Measurements from ENCODE around the gene ADAMTS9. TPM values are rescaled to one million over a fixed set of nuclear protein-coding genes. Genes with fewer than 3 reads are reported as not detected.

Gene ADAMTS9
- total and polyA plus RNA-seq, 2 experiments from 2014 or later = 0.31 to 0.81 TPM

- H3K4me2 ChIP-seq = peak overlapping the region; percentile 34
- H3K9me3 Mint-ChIP-seq = no peaks in the 10 kb centered on the region
- H3K4me3 ChIP-seq = no peak overlapping the region
- DNase-seq (ENCODE audit: low spot score) (no peak), ATAC-seq (no peak)
- no peak overlapping the region for H3K4me3 Mint-ChIP-seq
- no peaks in the 10 kb centered on the region for H3K27me3 Mint-ChIP-seq (ENCODE audit: insufficient read depth, low read depth, poor library complexity)
- H3K9me2 ChIP-seq (ENCODE audit: insufficient read depth) = no peaks in the 10 kb centered on the region
- TF ChIP-seq POLR2AphosphoS5 (IDR thresholded peaks at IDR 0.05; ENCODE audit: low read depth) (no peak), STAT1 (IDR thresholded peaks at IDR 0.05; ENCODE audit: unreplicated experiment) (no peak), ZNF462 (CRISPR knock-in tag; IDR thresholded peaks at IDR 0.05) (no peak), NANOG (IDR thresholded peaks at IDR 0.05; ENCODE audit: borderline replicate concordance) (no peak), CTCF (conservative IDR thresholded peaks at IDR 0.05; ENCODE audit: low read depth in 2 of 2) (no peak), ETS1 (IDR thresholded peaks at IDR 0.05) (no peak), JUNB (IDR thresholded peaks at IDR 0.05; ENCODE audit: unreplicated experiment) (no peak), REST (IDR thresholded peaks at IDR 0.05; ENCODE audit: unreplicated experiment) (no peak), ZNF331 (CRISPR knock-in tag; IDR thresholded peaks at IDR 0.05; ENCODE audit: low read depth) (no peak), ZNF114 (CRISPR knock-in tag; IDR thresholded peaks at IDR 0.05) (no peak), EZH2 (IDR thresholded peaks at IDR 0.05; ENCODE audit: low read depth, unreplicated experiment) (no peak), EZH2phosphoT487 (IDR thresholded peaks at IDR 0.05; ENCODE audit: unreplicated experiment) (no peak), CREB1 (CRISPR knock-in tag; IDR thresholded peaks at IDR 0.05; ENCODE audit: low read depth) (no peak)
- no peaks in the 10 kb centered on the region for H3F3A ChIP-seq (replicated peaks; ENCODE audit: low read depth)
- H3K27ac Mint-ChIP-seq = no peak overlapping the region
- no peaks in the 10 kb centered on the region for H3K36me3 Mint-ChIP-seq (ENCODE audit: low read depth)
- H3K36me3 ChIP-seq (ENCODE audit: insufficient read depth) = no peaks in the 10 kb centered on the region
- H3K4me1 ChIP-seq (ENCODE audit: insufficient read depth) = peaks cover 12% of the 10 kb centered on the region; the same call in 1 of the 2 replicates
- H2AFZ ChIP-seq = peak overlapping the region; percentile 86; the same call in 1 of the 2 replicates
- no peak overlapping the region for H3K27ac ChIP-seq (ENCODE audit: low read depth)
- H4K20me1 ChIP-seq (replicated peaks; ENCODE audit: insufficient read depth) = no peaks in the 10 kb centered on the region
- H3K27me3 ChIP-seq (ENCODE audit: insufficient read depth) = no peaks in the 10 kb centered on the region
- peaks cover 18% of the 10 kb centered on the region for H3K4me1 Mint-ChIP-seq
- no peaks in the 10 kb centered on the region for H3K79me2 ChIP-seq (replicated peaks; ENCODE audit: insufficient read depth)
Observed at GRCh38 chr3:64650715-64651114, 37.1 kb downstream of the ADAMTS9 start.
